HK-2 (cell line): ENCODE data around the gene BCAS1.

Experiments
- DNase-seq: peaks from one replicate; pipeline ENCODE4 v3.0.0-alpha.2; 2018; ENCODE audit not compliant: unreplicated experiment

The BCAS1 gene

DNA sequence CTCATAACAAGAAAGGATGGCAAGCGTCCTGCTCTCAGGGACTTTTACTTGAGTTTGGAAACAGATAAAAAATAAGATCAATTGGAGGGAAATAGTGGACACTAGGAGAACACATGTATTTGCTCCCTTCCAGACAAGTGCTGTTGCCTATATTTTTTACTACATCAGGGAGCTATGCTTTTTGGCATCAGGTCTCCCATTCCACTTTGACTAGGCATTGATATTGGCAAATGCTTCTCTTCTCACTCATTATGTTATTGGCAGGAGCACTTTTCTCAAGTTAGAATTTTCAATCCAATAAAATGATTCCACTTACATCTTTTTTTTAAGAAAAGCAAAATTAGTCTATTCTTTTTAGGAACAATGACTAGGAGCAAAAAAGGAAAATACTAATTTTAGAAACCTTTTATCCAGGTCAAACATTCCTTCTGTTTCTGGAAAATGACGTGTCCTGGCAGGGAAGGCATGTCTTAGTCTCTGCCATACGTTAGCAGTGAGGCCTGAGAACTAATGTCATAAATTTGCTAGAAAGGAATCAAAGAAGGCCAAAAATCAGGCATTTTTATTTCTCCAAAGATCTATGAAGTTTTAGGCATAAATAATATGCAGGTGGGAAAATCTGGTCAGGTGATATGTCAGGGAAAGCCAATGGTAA, 21.4 kb downstream of the BCAS1 start:
- DNase-seq = no peak

DNA sequence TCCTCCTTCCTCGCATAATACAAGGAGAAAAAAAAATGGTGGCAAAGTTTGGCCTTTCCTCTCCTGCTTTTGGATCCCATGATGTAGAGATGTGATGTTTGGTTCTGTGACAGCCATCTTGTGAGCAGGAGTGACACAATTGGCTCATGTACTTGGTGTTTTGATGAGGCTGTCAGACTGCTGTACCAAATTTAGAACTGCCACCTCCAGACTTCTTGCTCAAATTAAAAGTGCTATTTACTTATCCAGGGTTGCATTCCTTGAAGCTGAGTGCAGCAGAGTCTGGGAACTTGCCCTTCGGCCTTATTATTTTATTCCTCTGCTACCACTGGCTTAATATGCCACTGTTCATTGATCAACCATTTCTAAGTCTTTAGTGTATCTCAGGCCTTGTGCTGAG, 21.9 kb downstream of the BCAS1 start:
- DNase-seq = no peak

DNA sequence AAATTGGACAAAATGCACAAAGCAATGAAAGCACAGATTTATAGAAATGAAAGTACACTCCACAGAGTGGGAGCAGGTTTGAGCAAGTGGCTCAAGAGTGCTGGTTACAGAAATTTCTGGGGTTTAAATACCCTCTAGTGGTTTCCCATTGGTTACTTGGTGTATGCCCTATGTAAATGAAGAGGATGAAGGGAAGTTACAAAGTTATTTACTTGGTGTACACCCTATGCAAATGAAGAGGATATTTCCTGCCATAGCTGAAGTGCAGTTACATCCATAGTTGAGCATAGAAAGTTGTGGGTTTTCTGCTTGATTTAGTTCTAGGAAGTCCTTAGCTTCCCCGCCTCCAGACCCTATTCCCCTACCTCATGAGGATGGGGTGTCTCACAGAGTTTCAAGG, 22.7 kb downstream of the BCAS1 start:
- no peak for DNase-seq

DNA sequence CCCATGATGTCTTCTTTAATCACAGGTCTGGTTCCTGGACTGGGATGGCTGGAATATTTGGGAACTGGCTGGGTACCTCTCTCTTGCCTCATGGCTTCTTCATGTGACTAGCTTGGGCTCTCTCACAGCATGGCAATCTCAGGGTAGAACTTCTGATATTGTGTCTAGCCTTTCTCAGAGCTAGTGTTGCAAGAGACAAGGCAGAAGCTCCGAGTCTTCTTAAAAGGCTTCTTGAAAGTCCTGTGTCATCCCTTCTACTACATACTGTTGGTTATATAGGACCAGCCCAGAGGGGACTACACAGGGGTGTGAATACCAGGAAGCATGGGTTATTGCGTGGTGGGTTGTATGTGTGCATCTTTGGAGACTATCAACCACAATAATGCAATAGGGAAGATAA, 23.3 kb downstream of the BCAS1 start:
- DNase-seq = no peak

DNA sequence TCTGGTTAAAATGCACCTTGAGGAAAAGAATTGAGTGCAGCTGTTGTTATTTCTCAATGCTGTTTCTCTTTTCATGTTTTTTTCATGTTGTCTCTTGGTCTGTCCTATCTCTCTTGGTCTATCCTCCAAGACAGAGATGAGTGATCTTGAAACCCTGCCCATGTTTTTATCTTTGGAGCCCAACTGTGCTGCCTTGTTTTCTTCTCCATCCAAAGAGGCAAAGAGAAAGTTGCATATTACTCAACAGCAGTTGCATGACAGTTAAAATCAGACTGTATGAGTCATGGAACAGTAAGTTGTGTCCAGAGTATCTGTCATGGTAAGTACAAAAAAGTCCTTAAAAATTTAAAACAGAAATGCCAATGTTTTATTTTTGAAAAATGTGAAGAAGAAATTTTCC, 26.2 kb downstream of the BCAS1 start:
- no peak for DNase-seq

DNA sequence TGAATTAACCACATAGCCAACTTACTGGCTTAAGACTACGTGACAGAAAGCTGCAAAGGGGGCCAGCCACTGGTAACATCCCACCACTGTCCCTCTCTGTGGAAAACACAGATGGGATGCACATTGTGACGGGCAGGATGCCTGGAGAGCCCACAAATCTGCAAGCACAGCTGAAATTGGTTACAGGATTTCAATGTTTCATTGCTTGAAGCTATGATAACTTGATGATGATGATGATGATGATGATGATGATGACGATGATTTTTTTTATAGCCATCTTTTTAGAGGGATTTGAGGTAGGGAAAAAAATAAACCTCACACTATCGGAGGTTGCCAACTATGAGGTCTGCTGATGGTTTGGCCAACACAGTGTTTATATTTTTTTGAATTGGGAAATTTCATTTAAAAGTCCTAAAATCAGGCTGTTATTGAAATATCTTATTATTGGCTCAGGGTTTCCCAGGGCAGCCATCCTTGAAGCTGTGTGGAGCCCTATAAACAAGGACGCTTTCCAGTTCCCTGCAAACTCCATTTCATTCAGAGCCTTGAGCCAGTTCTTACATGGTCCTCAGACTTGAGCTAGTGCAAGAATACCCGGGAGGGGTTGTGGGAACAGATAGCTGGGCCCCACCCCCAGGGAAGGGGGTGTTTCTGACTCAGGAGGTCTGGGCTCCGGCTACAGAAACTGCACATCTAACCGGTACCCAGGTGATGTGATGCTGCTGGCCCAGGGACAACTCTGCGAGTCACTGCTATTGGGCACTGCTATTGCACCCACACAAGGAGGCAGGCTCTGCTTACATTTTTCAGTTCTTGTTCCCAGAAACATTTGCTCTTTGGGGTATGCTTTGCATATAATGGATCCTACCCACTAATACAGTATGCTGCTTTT, 27.1 kb downstream of the BCAS1 start:
- DNase-seq = no peak

DNA sequence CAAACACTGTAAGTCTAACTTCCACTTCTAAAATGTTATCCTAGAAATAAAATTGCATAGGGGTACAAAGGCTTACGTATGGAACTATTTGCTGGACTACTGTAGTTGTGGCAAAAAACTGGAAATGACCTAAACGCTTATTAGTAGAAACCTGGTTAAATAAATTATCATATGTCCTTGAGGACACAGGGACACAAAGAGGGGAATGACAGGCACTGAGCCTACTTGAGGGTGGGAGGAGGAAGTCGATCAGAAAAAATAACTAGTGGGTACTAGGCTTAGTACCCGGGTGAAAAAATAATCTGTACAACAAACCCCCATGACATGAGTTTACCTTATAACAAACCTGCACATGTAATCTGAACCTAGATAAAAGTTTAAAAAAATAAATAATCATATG, 28.4 kb downstream of the BCAS1 start:
- no peak for DNase-seq

DNA sequence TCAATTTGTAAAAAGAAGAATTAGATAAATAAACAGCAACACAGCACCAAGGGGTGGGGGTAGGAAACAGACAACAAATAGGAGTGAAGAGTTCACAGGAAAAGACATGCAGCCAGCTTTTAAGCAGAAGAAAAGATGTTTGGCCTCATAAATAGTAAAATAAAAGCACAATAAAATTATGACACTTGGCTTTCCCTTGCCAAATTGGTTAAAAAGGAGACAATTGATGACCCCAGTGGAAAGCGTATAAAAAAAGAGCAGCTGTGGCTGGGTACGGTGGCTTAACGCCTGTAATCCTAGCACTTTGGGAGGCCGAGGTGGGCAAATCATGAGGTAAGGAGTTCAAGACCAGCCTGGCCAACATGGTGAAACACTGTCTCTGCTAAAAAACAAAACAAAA, 29.1 kb downstream of the BCAS1 start:
- no peak for DNase-seq

DNA sequence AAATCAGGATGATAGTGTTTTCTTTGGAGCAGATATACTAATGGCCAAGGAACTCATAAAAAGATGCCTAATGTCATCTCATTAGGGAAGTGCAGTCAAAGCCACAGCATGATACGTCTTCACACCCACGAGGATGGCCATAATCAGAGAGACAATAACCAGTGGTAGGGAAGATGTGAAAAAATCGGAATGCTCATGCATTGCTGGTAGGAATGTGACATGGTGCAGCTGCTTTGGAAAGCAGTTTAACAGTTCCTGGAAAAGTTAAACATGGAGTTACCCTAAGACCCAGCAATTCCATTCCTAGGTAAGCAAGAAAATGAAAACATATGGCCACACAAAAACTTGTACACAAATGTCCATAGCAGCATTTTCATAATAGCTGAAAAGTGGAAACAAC, 29.9 kb downstream of the BCAS1 start:
- DNase-seq = no peak

DNA sequence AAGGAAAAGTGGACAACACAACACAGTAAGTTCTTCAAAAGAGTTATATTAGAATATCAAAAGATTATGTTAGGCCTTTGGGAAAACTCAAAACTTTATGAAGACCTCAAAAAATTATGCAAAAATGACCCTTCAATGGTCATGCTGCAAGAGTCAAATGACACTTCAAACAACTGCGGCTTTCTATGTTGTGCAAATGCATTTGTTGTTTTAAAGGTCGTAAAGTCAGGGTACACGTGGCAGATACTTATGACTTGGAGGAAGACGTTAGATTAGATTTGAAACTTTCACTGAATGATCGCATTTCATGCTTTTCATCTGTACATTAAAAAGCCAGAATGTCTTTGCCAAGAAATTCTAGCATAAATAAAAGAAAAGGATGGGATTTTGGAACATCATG, 31.4 kb downstream of the BCAS1 start:
- DNase-seq = no peak

DNA sequence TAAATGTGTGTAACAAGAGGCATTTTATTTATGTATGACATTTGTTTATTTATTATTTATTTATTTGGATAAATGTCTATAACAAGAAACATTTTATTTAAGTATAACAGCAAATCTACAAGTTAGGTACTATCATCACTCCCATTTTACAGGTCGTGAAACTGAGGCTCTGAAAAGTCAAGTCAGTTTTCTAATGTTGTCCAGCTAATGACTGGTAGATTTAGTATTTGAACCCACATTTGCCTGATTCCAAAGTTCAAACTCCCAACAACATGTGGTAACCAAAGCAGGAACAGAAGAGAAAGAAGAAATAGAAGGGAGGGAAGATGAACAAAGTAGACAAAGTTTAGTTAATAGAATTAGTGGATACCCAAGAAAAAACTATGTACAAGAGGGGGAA, 32.9 kb downstream of the BCAS1 start:
- no peak for DNase-seq

DNA sequence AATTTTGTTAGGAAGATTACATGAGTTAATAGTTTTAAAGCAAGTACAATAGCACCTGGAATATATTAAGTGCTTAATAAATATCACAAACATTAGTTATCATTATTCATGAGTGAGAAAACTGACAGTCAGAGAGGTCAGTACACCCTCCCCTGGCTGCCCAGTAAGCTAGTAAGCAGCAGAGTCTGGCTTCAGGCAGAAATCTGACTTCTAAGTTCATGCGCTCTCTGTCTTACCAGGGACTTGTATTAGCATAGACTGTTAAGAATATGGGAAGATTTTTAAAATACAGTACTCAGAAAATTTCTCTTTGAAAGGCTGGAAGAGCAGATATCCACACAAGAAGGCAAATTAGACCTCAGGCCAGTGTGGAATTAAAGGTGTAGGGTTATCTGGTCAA, 40.8 kb downstream of the BCAS1 start:
- no peak for DNase-seq

DNA sequence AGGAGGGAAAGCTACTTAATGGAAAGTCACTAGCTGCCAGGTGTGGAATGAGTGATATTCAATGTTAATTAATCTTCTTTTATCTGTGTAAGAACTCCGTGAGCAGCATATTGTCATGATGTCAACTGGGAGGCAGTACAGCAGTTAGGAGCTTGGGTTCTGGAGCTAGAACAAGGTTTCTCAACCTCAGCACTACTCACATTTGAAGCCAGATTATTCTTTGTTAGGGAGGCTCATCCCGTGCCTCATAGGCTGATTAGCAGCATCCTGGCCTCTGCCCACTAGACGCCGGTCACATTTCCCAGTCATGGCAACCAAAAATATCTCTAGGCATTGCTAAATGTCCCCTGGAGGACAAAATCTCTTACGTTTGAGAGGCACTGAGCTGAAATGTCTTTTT, 41.2 kb downstream of the BCAS1 start:
- DNase-seq = no peak

DNA sequence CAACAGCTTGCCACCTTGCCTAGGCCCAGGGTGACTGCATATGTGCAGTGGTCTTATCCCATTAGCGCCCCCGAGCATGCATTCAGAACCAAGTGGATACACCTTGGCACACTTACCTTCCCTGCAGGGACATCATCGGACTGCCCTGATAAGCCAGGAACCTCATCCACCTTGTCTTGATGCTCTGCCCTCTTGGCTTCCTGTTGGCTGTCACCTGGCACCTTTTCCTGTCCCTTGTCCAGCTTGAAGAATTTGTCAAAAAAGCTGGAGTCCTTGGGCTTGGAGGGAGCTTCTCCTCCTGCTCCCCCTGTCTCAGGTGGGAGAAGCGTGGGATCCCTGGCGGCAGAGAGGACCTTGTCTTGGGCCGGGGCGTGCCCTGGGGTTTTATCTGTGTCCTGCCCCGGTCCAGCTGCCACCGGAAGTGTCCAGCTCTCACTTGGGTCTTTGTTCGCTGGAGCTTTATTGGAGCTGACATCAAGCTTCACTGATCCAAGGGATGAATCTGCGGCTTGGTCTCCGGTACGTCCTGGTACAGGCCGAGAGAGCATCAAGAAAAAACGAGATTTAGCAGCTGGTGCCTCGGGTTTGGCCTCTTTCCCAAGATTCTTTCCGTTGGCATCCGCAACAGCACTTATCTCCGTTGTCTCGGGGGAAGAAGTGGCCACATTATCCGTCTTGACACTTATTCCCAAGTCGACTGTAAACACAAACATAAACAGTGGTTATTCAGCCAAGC, 42.0 kb downstream of the BCAS1 start:
- DNase-seq = no peak

DNA sequence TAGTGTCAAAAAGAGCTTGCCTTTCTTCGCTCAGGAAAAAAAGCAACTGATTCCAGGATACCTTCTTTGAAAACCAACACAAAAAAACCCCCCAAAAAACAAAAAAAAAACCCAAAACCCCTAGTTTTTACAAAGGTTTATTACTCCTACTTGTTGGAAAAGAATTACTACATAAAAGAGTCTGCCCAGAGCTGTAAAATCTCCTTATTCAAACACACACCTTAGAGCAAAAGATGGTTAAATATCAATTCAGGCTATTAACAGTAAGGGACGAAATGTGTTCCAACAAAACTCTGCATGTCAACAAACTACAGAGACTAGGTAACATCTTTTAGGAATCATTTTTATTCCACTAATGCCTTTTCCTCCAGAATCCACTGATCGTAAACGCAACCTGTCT, 42.7 kb downstream of the BCAS1 start:
- no peak for DNase-seq

DNA sequence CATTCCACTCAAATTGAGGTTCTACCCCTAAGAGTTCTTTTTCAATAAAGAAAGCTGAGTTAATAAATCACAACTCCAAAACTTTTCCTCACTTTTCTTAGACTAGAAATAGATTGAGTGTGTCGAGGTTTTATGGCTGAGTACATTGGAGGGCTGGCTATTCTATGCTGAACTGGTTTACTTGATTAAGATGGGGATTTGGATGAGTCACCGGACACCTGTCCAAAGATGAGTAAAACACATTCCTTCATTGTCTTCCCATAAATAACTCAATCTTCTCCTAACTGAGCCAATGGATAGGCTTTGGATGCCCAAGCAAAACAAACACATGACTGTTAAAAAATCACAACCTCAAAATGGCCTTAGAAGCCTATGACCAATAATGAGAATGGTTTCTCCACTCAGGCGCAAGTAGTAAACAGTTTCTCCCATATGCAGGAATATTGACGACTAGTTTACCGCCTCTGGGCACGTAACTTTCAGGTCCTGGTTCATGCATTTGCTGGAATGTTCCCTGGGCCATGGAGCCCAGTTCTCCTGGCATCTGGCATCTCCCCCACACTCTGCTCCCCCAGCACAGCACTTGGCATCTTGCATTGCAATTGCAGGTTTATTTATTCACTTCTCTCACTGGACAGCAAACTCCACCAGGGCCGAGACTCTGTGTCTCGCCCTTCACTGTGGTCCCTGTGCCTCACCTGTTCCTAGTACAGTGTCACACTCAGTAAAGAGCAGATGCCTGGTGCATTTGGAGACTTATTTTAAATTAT, 43.9 kb downstream of the BCAS1 start:
- DNase-seq = no peak

DNA sequence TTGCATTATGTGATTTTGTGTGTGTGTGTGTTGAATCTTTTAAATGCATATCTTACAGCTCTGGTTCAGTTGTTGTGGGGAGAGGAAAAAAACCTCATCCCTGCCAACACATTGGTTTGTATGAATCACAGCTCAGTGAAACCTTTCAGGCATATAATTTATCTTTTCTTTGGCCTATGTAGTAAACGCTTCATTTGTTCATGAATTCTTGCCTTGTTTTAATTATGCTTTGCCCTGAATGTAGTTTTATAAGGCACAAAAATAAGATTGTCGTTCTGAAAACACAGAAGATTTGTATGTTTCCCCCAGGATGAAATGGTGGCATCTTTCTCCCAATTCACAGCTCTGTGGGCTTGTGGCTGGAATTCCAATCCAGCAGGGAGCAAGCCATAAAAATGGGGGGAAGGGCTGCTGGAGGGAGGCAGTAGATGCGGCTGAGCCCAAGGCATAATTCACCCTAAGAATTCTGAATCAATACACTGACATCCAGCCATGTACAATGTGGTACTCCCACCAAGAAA, 45.1 kb downstream of the BCAS1 start:
- DNase-seq = peak; percentile 26

DNA sequence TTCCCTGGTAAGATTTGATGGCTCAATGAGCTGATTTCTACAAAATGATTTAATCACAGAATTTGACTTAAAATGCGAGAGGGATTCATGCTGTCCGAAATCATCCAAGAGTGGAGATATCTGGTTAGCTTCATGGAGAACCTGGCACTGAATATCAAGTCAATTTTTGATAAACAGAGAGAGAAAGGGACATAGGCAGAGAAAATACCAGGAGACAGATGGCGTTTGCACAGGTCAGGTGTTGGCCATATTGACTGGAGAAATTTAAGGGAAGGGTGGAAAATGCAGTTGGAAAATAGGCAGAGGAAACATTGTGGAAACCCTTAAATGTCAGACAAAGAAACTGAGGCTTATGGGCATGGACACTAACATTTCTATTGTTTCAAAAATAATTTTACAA, 47.0 kb downstream of the BCAS1 start:
- DNase-seq = no peak

DNA sequence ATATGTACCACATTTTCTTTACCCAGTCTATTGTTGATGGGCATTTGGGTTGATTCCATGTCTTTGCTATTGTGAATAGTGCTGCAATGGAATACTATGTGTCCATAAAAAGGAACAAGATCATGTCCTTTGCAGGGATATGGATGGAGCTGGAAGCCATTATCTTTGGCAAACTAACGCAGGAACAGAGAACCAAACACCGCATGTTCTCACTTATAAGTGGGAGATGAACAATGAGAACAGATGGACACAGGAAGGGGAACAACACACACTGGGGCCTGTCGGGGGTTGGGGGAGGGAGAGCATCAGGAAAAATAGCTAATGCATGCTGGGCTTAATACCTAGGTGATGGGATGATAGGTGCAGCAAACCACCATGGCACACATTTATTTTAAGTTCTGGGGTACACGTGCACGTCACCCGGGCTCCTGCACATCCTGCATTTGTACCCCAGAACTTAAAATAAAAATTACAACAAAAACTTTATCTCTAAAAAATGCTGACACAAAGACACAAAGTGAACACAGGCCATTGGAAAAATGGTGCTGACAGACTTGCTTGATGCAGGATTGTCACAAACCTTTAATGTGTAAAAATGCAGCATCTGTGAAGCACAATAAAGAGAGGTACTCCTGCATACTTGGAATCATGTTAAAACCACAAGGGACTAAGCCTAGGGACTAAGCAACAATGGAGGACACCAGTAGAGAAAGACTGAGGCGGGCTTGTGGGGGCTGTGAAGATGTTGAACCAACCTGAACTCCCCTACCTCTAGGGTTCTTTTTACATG, 48.8 kb downstream of the BCAS1 start:
- DNase-seq = no peak

DNA sequence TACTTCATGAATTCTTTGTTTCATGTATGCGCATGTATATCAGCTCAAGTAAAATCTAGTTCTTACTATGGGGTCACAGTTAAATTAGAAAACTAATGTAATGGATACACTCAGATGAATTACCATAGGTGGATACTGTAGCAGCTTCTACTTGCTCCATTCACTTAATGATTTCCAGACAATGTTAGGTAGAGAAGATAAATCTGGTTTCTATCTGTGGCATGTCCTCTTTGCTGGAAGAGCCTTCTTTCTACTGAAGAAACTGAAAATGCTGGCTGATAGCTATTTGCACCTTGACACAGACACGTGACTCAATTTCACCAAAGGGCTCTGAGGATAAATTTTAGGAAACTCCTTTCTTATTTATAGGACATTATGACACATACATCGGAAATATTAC, 49.5 kb downstream of the BCAS1 start:
- DNase-seq = no peak

DNA sequence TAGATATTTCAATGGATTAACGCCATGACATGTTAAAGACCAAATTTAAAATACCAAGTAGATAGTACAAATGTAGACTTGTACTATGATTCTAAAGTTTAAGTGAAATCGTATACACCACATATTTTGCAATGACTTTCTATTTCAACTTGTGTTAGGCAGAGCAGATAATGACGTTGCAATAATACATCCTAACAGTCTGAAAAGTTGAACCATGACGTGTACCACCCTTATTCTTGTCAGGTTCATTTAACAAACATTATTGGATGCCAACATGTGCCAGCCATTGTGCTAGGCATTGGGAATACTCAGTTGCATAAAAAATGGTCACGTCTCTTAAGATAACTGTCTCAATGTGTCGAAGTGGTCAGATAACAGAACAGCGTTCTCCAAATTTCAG, 50.0 kb downstream of the BCAS1 start:
- DNase-seq = no peak
